ENCODE data around the gene GNAO1. TPM values are rescaled to one million over a fixed set of nuclear protein-coding genes. Genes with fewer than 3 reads are reported as not detected.
A peak's percentile ranks its signal among the peaks of the same experiment; 100 is the strongest.

The GNAO1 gene
- polyA plus RNA-seq, 3 donors = not detected

- Mint-ChIP-seq H3K4me1 (peaks cover 63% of the 10 kb centered on the region), H3K36me3 (no peaks in the 10 kb centered on the region), H3K27me3 (ENCODE audit: low read depth in 3 of 3) (peaks cover 1 to 11% (median 4%) of the 10 kb centered on the region in 3 donors), H3K4me3 (no peak overlapping the region), H3K27ac (no peak overlapping the region), H3K9me3 (peaks cover 0 to 2% (median 0%) of the 10 kb centered on the region in 7 donors)
- Histone ChIP-seq H3K27ac (ENCODE audit: low read depth in 1 of 2, low read length in 2 of 2) (no peak overlapping the region), H3K4me1 (ENCODE audit: control insufficient read depth in 1 of 2, insufficient read depth in 2 of 2, low read length in 2 of 2) (peaks cover 20 to 43% of the 10 kb centered on the region in 2 donors), H2AFZ (ENCODE audit: insufficient read depth, low read depth, low read length, poor library complexity, severe bottlenecking) (no peak overlapping the region), H3K9ac (ENCODE audit: insufficient read depth, low read length, poor library complexity, severe bottlenecking) (no peak overlapping the region), H3K9me3 (replicated peaks in 1 of 2; ENCODE audit: control insufficient read depth in 1 of 2, insufficient read depth in 1 of 2, low read length in 2 of 2) (no peaks in the 10 kb centered on the region), H3K4me2 (replicated peaks; ENCODE audit: extremely low read depth, low read length, poor library complexity, severe bottlenecking) (no peak overlapping the region), H3K79me2 (ENCODE audit: insufficient read depth, low read length) (no peaks in the 10 kb centered on the region), H4K20me1 (ENCODE audit: insufficient read depth, low read length) (no peaks in the 10 kb centered on the region), H3K27me3 (ENCODE audit: control insufficient read depth in 2 of 2, insufficient read depth in 2 of 2, low read length in 2 of 2) (no peaks in the 10 kb centered on the region), H3K36me3 (replicated peaks in 1 of 2; ENCODE audit: control insufficient read depth in 1 of 2, insufficient read depth in 2 of 2, low read length in 2 of 2) (no peaks in the 10 kb centered on the region), H3K4me3 (replicated peaks in 1 of 3; ENCODE audit: low read depth in 2 of 3, low read length in 3 of 3) (no peak overlapping the region)
- no CpG with 5 or more reads among the region's 4 CpGs for WGBS (ENCODE audit: insufficient coverage)
- no peak for TF ChIP-seq CTCF (IDR thresholded peaks at IDR 0.05)
- no peak for DNase-seq
- intact Hi-C loops (cut with micrococcal nuclease) = no loop called here
Observed at GRCh38 chr16:56275076-56275475, 83.8 kb downstream of the GNAO1 start.

GRCh38 chr16:56275801-56276200 is 84.5 kb downstream of the GNAO1 start:
- Histone ChIP-seq H3K27me3 (ENCODE audit: control insufficient read depth in 2 of 2, insufficient read depth in 2 of 2, low read length in 2 of 2) (no peaks in the 10 kb centered on the region), H4K20me1 (ENCODE audit: insufficient read depth, low read length) (no peaks in the 10 kb centered on the region), H3K4me1 (ENCODE audit: control insufficient read depth in 1 of 2, insufficient read depth in 2 of 2, low read length in 2 of 2) (peaks cover 20 to 43% of the 10 kb centered on the region in 2 donors), H3K36me3 (replicated peaks in 1 of 2; ENCODE audit: control insufficient read depth in 1 of 2, insufficient read depth in 2 of 2, low read length in 2 of 2) (no peaks in the 10 kb centered on the region), H3K9me3 (replicated peaks in 1 of 2; ENCODE audit: control insufficient read depth in 1 of 2, insufficient read depth in 1 of 2, low read length in 2 of 2) (no peaks in the 10 kb centered on the region), H2AFZ (ENCODE audit: insufficient read depth, low read depth, low read length, poor library complexity, severe bottlenecking) (peak overlapping the region; percentile 1), H3K27ac (ENCODE audit: low read depth in 1 of 2, low read length in 2 of 2) (no peak overlapping the region), H3K4me2 (replicated peaks; ENCODE audit: extremely low read depth, low read length, poor library complexity, severe bottlenecking) (no peak overlapping the region), H3K4me3 (replicated peaks in 1 of 3; ENCODE audit: low read depth in 2 of 3, low read length in 3 of 3) (no peak overlapping the region), H3K9ac (ENCODE audit: insufficient read depth, low read length, poor library complexity, severe bottlenecking) (no peak overlapping the region), H3K79me2 (ENCODE audit: insufficient read depth, low read length) (no peaks in the 10 kb centered on the region)
- Mint-ChIP-seq H3K27me3 (ENCODE audit: low read depth in 3 of 3) (peaks cover 0 to 8% (median 4%) of the 10 kb centered on the region in 3 donors), H3K4me1 (peaks cover 63% of the 10 kb centered on the region), H3K36me3 (no peaks in the 10 kb centered on the region), H3K27ac (no peak overlapping the region), H3K9me3 (peaks cover 0 to 2% (median 0%) of the 10 kb centered on the region in 7 donors), H3K4me3 (no peak overlapping the region)
- TF ChIP-seq CTCF (IDR thresholded peaks at IDR 0.05) = no peak
- DNase-seq = no peak
- 100% methylated on average over 3 of the region's 9 CpGs for WGBS (ENCODE audit: insufficient coverage)
- intact Hi-C loops (cut with micrococcal nuclease) = no loop called here

Data from CD14-positive monocyte (primary cell).